SK-N-SH (cell line): ENCODE measurements around the gene DCAF11. TPM values are rescaled to one million over a fixed set of nuclear protein-coding genes. Genes with fewer than 3 reads are reported as not detected.

Experiments used
- CTCF ChIA-PET: fragments of 300-600, 350-600 bp; formaldehyde crosslinking; extraction: SDS; loops from one replicate; lab custom pipeline; 2021; lab: Yijun Ruan, JAX
- POLR2A ChIA-PET: fragments of 350-600 bp; sonication (Branson Sonifier 250); formaldehyde crosslinking; extraction: SDS; loops from one replicate; lab custom pipeline; 2020; ENCODE audit warnings: antibody characterized with exemption, inconsistent platforms; lab: Yijun Ruan, JAX
- DNase-seq: peaks from one replicate; pipeline ENCODE4 v3.0.0; 2012
- H2AFZ ChIP-seq: fragments of 200-600 bp; sonication (generic); 2 replicates; pipeline ENCODE4 v1.8.1; 2016; ENCODE audit warnings: antibody characterized with exemption, mild to moderate bottlenecking, low read depth
- H3F3A ChIP-seq: fragments of 200-600 bp; sonication (generic); replicated peaks from 2 replicates; pipeline ENCODE3; 2016; ENCODE audit warnings: antibody characterized with exemption, mild to moderate bottlenecking; ENCODE audit not compliant: insufficient read depth
- H3K27ac ChIP-seq, 2 experiments: fragments of 200-500 bp in 1 of 2; fragments of 200-600 bp in 1 of 2; sonication (Bioruptor generic) in 1 of 2; sonication (generic), shearing (Covaris generic) in 1 of 2; 2 replicates each; pipeline versions ENCODE4 v1.5.1 to v1.6.1; 2014 to 2016; ENCODE audit warnings: low read depth in 2 of 2, inconsistent platforms in 1 of 2, low read length in 1 of 2, mild to moderate bottlenecking in 1 of 2, mixed read lengths in 1 of 2
- H3K27me3 ChIP-seq: fragments of 200-600 bp; sonication (generic), shearing (Covaris generic); 2 replicates; pipeline ENCODE4 v1.6.1; 2016; ENCODE audit warnings: mixed run types; ENCODE audit not compliant: insufficient read depth
- H3K36me3 ChIP-seq, 2 experiments: fragments of 200-500 bp in 1 of 2; fragments of 200-600 bp in 1 of 2; sonication (Bioruptor generic) in 1 of 2; sonication (generic) in 1 of 2; replicated peaks in 1 of 2; 2 replicates each; pipeline versions ENCODE3 to v1.5.1; 2014 to 2016; ENCODE audit warnings: low read length in 1 of 2, mild to moderate bottlenecking in 1 of 2; ENCODE audit not compliant: insufficient read depth in 2 of 2, control insufficient read depth in 1 of 2
- H3K4me1 ChIP-seq, 2 experiments: fragments of 200-500 bp in 1 of 2; fragments of 200-600 bp in 1 of 2; sonication (Bioruptor generic) in 1 of 2; sonication (generic), shearing (Covaris generic) in 1 of 2; 2 replicates each; pipeline versions ENCODE4 v1.5.1 to v1.6.1; 2014 to 2016; ENCODE audit warnings: low read depth in 1 of 2, low read length in 1 of 2, mixed run types in 1 of 2; ENCODE audit not compliant: insufficient read depth in 2 of 2, control insufficient read depth in 1 of 2
- H3K4me2 ChIP-seq: fragments of 200-600 bp; sonication (generic), shearing (Covaris generic); 2 replicates; pipeline ENCODE4 v1.6.1; 2017; ENCODE audit warnings: mixed run types
- H3K4me3 ChIP-seq, 2 experiments: fragments of 200-500 bp in 1 of 2; fragments of 200-600 bp in 1 of 2; sonication (Bioruptor generic) in 1 of 2; sonication (generic), shearing (Covaris generic) in 1 of 2; 2 replicates each; pipeline versions ENCODE4 v1.5.1 to v1.8.1; 2014 to 2016; ENCODE audit warnings: low read depth in 2 of 2, inconsistent platforms in 1 of 2, low read length in 1 of 2, mild to moderate bottlenecking in 1 of 2, mixed read lengths in 1 of 2, moderate library complexity in 1 of 2
- H3K79me2 ChIP-seq: fragments of 200-600 bp; sonication (generic); 2 replicates; pipeline ENCODE4 v1.8.1; 2017; ENCODE audit warnings: mild to moderate bottlenecking; ENCODE audit not compliant: insufficient read depth
- H3K9ac ChIP-seq: fragments of 200-600 bp; sonication (generic); 2 replicates; pipeline ENCODE4 v1.6.1; 2017; ENCODE audit warnings: mixed run types
- H3K9me2 ChIP-seq: fragments of 200-600 bp; sonication (generic); 2 replicates; pipeline ENCODE4 v1.6.1; 2017; ENCODE audit warnings: mixed run types
- H3K9me3 ChIP-seq: fragments of 200-600 bp; sonication (generic); 2 replicates; pipeline ENCODE4 v1.6.1; 2017; ENCODE audit warnings: mixed run types, mild to moderate bottlenecking, moderate library complexity
- H4K20me1 ChIP-seq: fragments of 200-600 bp; sonication (generic); 2 replicates; pipeline ENCODE4 v1.6.1; 2017; ENCODE audit warnings: mild to moderate bottlenecking, mixed run types; ENCODE audit not compliant: insufficient read depth
- CHD2 ChIP-seq: fragments of 150-350 bp; IDR thresholded peaks from 2 replicates; pipeline ENCODE4 v1.6.1; 2018; ENCODE audit warnings: low read length; ENCODE audit not compliant: partially characterized antibody
- FOXM1 ChIP-seq: IDR thresholded peaks from 2 replicates; pipeline ENCODE4 v1.4.0; 2012; ENCODE audit warnings: low read depth, mild to moderate bottlenecking
- GATA2 ChIP-seq: sonication (generic); formaldehyde crosslinking; IDR thresholded peaks from 2 replicates; pipeline ENCODE4 v1.5.0; 2020; ENCODE audit warnings: mild to moderate bottlenecking, missing genetic modification reagents
- NFIC ChIP-seq: IDR thresholded peaks from 2 replicates; pipeline ENCODE4 v1.4.0; 2012; ENCODE audit warnings: borderline replicate concordance
- RAD21 ChIP-seq: IDR thresholded peaks from 2 replicates; pipeline ENCODE4 v1.6.1; 2012; ENCODE audit warnings: mild to moderate bottlenecking, low read length
- WGBS: methylation state at CpG from one replicate; pipeline ENCODE4 v1.1.6; 2017; ENCODE audit warnings: low lambda C conversion rate; 5-methylcytosine and 5-hydroxymethylcytosine counted together
- polyA plus RNA-seq, 3 experiments: library from polyadenylated mRNA; depleted of rRNA; stranded (reverse); fragments of >200 nt; gene quantifications; 2 replicates each; pipeline ENCODE4 v1.2.3, GENCODE V29; 2012
- TF ChIP-seq, protein P1 (sequence below): fragments of 200-600 bp; sonication (generic); IDR thresholded peaks from 2 replicates; pipeline ENCODE4 v1.6.1; 2017; ENCODE audit warnings: antibody characterized with exemption, mild to moderate bottlenecking, moderate library complexity
- TF ChIP-seq, protein P2 (sequence below): fragments of 150-350 bp; IDR thresholded peaks from 2 replicates; pipeline ENCODE4 v1.6.1; 2017; ENCODE audit warnings: antibody characterized with exemption, low read length, low read depth, borderline replicate concordance
- TF ChIP-seq, protein P3 (sequence below): IDR thresholded peaks from 2 replicates; pipeline ENCODE4 v1.4.0; 2012; ENCODE audit warnings: low read depth, borderline replicate concordance

The DCAF11 gene
- polyA plus RNA-seq, 1 of the 3 experiments (the other 2 are of a cell fraction) = 34.6 TPM

DNA sequence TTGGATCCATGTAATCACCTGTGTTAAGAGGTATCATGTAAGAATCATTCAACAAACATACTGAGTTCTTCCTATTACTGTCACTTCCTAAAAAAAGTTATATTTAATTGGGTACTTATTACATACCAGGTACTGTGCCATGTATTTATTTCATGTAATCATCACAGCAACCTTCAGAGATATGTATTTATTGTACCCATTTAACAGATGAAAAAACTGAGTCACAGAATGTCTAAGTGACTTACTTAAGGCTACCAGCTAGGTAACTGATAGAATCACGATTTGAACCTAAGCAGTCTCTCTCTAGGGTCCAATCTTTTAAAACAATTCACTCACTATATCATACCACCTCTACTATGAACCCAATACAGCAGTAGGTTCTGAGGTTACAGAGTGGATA, 29.9 kb downstream of the DCAF11 start:
- CTCF ChIA-PET = interaction anchor here (4.6 kb wide), 1 partner anchor 16 kb away, joined by 38 read pairs; the partner anchor contains the start of gene IRF9
- Histone ChIP-seq H3K79me2 (peaks cover 67% of the 10 kb centered on the region), H3K4me1 (peaks cover 14 to 27% of the 10 kb centered on the region in 2 experiments), H3K27ac (no peak overlapping the region; a peak in 1 of 4 replicates), H3K4me2 (peak overlapping the region; percentile 83; the same call in 1 of the 2 replicates), H3K36me3 (peaks cover 23 to 30% of the 10 kb centered on the region in 2 experiments), H3K4me3 (no peak overlapping the region), H3K9me3 (no peaks in the 10 kb centered on the region), H3K9me2 (no peaks in the 10 kb centered on the region), H3K9ac (no peak overlapping the region), H3K27me3 (no peaks in the 10 kb centered on the region), H4K20me1 (peaks cover 8% of the 10 kb centered on the region; the same call in 1 of the 2 replicates), H3F3A (peaks cover 20% of the 10 kb centered on the region), H2AFZ (no peak overlapping the region)
- POLR2A ChIA-PET = no interaction called here
- no peak for TF ChIP-seq NFIC
- 56% methylated on average over 1 of the region's 1 CpG for WGBS
- no peak for DNase-seq

DNA sequence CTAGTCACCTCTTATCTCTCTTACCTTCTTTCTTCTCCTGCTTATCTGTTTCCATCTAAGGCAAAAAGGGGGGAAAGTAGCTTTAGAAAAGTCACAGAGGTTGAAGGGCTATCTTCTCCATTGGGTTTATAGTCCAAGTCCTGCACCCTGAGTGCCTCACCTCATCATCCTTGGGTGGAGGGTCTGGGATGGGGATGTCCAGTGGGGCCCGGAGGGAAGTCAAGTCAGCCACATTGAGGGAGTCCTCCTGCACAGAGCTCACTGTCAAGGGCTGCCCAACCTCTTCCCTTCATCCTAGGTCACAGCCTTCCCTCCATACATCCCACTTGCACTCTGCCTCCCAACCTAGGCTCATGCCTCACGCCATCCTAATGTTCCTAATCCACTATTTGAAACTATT, 30.6 kb downstream of the DCAF11 start:
- 100% methylated on average over 1 of the region's 2 CpGs for WGBS
- Histone ChIP-seq H3K4me1 (peaks cover 11 to 25% of the 10 kb centered on the region in 2 experiments), H2AFZ (no peak overlapping the region), H3K36me3 (peaks cover 23 to 35% of the 10 kb centered on the region in 2 experiments), H3F3A (peaks cover 20% of the 10 kb centered on the region), H3K79me2 (peaks cover 67% of the 10 kb centered on the region), H3K4me2 (peak overlapping the region; percentile 83), H3K9me2 (no peaks in the 10 kb centered on the region), H3K9me3 (no peaks in the 10 kb centered on the region), H3K27me3 (no peaks in the 10 kb centered on the region), H3K4me3 (peak overlapping the region in 1 of 2 experiments; percentile 98; a peak in 3 of 4 replicates), H3K9ac (peak overlapping the region; percentile 77), H4K20me1 (peaks cover 8% of the 10 kb centered on the region; the same call in 1 of the 2 replicates), H3K27ac (peak overlapping the region in 1 of 2 experiments; percentile 92; a peak in 2 of 4 replicates)
- TF ChIP-seq, protein P1, sequence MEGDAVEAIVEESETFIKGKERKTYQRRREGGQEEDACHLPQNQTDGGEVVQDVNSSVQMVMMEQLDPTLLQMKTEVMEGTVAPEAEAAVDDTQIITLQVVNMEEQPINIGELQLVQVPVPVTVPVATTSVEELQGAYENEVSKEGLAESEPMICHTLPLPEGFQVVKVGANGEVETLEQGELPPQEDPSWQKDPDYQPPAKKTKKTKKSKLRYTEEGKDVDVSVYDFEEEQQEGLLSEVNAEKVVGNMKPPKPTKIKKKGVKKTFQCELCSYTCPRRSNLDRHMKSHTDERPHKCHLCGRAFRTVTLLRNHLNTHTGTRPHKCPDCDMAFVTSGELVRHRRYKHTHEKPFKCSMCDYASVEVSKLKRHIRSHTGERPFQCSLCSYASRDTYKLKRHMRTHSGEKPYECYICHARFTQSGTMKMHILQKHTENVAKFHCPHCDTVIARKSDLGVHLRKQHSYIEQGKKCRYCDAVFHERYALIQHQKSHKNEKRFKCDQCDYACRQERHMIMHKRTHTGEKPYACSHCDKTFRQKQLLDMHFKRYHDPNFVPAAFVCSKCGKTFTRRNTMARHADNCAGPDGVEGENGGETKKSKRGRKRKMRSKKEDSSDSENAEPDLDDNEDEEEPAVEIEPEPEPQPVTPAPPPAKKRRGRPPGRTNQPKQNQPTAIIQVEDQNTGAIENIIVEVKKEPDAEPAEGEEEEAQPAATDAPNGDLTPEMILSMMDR = no peak
- TF ChIP-seq, protein P2, sequence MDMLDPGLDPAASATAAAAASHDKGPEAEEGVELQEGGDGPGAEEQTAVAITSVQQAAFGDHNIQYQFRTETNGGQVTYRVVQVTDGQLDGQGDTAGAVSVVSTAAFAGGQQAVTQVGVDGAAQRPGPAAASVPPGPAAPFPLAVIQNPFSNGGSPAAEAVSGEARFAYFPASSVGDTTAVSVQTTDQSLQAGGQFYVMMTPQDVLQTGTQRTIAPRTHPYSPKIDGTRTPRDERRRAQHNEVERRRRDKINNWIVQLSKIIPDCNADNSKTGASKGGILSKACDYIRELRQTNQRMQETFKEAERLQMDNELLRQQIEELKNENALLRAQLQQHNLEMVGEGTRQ = no peak
- TF ChIP-seq, protein P3, sequence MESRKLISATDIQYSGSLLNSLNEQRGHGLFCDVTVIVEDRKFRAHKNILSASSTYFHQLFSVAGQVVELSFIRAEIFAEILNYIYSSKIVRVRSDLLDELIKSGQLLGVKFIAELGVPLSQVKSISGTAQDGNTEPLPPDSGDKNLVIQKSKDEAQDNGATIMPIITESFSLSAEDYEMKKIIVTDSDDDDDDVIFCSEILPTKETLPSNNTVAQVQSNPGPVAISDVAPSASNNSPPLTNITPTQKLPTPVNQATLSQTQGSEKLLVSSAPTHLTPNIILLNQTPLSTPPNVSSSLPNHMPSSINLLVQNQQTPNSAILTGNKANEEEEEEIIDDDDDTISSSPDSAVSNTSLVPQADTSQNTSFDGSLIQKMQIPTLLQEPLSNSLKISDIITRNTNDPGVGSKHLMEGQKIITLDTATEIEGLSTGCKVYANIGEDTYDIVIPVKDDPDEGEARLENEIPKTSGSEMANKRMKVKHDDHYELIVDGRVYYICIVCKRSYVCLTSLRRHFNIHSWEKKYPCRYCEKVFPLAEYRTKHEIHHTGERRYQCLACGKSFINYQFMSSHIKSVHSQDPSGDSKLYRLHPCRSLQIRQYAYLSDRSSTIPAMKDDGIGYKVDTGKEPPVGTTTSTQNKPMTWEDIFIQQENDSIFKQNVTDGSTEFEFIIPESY = no peak
- TF ChIP-seq RAD21 (no peak), GATA2 (CRISPR knock-in tag) (no peak), FOXM1 (no peak), CHD2 (no peak)
- ChIA-PET POLR2A (interaction anchor here (2.2 to 3.9 kb wide), 4 partner anchors 8 to 31 kb away, joined by 10 to 50 read pairs (median 20); partner anchors contain the start of genes DCAF11, IRF9, NRL and PSME1), CTCF (interaction anchor here (1.0 to 4.6 kb wide), 5 partner anchors 15 to 667 kb away, joined by 4 to 38 read pairs (median 5); partner anchors contain the start of genes IRF9 and PCK2)
- DNase-seq = no peak
